Fibroblast of lung (primary cell): Measurements from ENCODE around the gene GPC5. TPM values are rescaled to one million over a fixed set of nuclear protein-coding genes. Genes with fewer than 3 reads are reported as not detected.

ENCODE experiments used
- DNase-seq, 2 donors: peaks; one replicate each; pipeline versions ENCODE4 v3.0.0 to v3.0.0-alpha.2; 2010; ENCODE audit warnings: low read depth in 2 of 2
- H2AFZ ChIP-seq: 2 replicates; pipeline ENCODE4 v1.5.1; 2012; ENCODE audit warnings: low read length, control low read depth, inconsistent platforms
- H3K27ac ChIP-seq: 2 replicates; pipeline ENCODE4 v1.5.1; 2011; ENCODE audit warnings: low read length, control low read depth; ENCODE audit not compliant: insufficient read depth
- H3K27me3 ChIP-seq: 2 replicates; pipeline ENCODE4 v1.5.1; 2011; ENCODE audit warnings: mild to moderate bottlenecking, low read length; ENCODE audit not compliant: control insufficient read depth, insufficient read depth
- H3K36me3 ChIP-seq: 2 replicates; pipeline ENCODE4 v1.5.1; 2011; ENCODE audit warnings: low read length; ENCODE audit not compliant: control insufficient read depth, insufficient read depth
- H3K4me1 ChIP-seq: 2 replicates; pipeline ENCODE4 v1.5.1; 2011; ENCODE audit warnings: low read length; ENCODE audit not compliant: control insufficient read depth, insufficient read depth; ENCODE audit errors: extremely low read depth
- H3K4me2 ChIP-seq: 2 replicates; pipeline ENCODE4 v1.5.1; 2011; ENCODE audit warnings: low read length, control low read depth; ENCODE audit not compliant: insufficient read depth; ENCODE audit errors: extremely low read depth
- H3K4me3 ChIP-seq, 4 experiments: fragments of 200-600 bp in 1 of 4; sonication (generic) in 1 of 4; replicated peaks in 1 of 4; 2 replicates each; pipeline ENCODE4 v1.5.1; 2011 to 2016; ENCODE audit warnings: low read length in 4 of 4, low read depth in 3 of 4, mild to moderate bottlenecking in 3 of 4, control low read depth in 2 of 4, inconsistent platforms in 1 of 4, mixed read lengths in 1 of 4; ENCODE audit not compliant: insufficient read depth in 1 of 4; ENCODE audit errors: control extremely low read depth in 1 of 4
- H3K79me2 ChIP-seq: 2 replicates; pipeline ENCODE4 v1.5.1; 2012; ENCODE audit warnings: mild to moderate bottlenecking, low read length, inconsistent platforms; ENCODE audit not compliant: control insufficient read depth, insufficient read depth
- H3K9ac ChIP-seq: 2 replicates; pipeline ENCODE4 v1.5.1; 2011; ENCODE audit warnings: mild to moderate bottlenecking, low read length, control low read depth; ENCODE audit not compliant: insufficient read depth
- H3K9me3 ChIP-seq: 2 replicates; pipeline ENCODE4 v1.5.1; 2012; ENCODE audit warnings: low read depth, low read length; ENCODE audit not compliant: control insufficient read depth, insufficient read depth
- H4K20me1 ChIP-seq: 2 replicates; pipeline ENCODE4 v1.5.1; 2011; ENCODE audit warnings: low read length; ENCODE audit not compliant: control insufficient read depth, insufficient read depth; ENCODE audit errors: extremely low read depth
- EZH2 ChIP-seq: IDR thresholded peaks from 2 replicates; pipeline ENCODE4 v1.5.1; 2012; ENCODE audit warnings: low read length, control low read depth, mild to moderate bottlenecking; ENCODE audit errors: missing control alignments
- polyA plus RNA-seq, 2 donors: library from polyadenylated mRNA; depleted of rRNA in 1 of 2; stranded (reverse) in 1 of 2; unstranded in 1 of 2; fragments of >200 nt; gene quantifications; 2 replicates each; pipeline ENCODE4 v1.2.1, GENCODE V29; 2011 to 2012; ENCODE audit warnings: missing spikeins in 1 of 2
- total RNA-seq: library from RNA; depleted of rRNA; stranded (reverse); fragments of >200 nt; gene quantifications from 2 replicates; pipeline ENCODE4 v1.2.1, GENCODE V29; 2014
- TF ChIP-seq, protein P1 (sequence below), 2 donors: IDR thresholded peaks in 1 of 2; conservative IDR thresholded peaks in 1 of 2; 1 replicate in 1 of 2; 2 replicates in 1 of 2; pipeline ENCODE4 v1.5.1; 2011 to 2012; ENCODE audit warnings: low read length in 2 of 2, control low read depth in 1 of 2, inconsistent platforms in 1 of 2, low read depth in 1 of 2, mild to moderate bottlenecking in 1 of 2

Gene GPC5
- total and polyA plus RNA-seq, 2 donors (not counting 1 experiment from before 2014, with no cell fraction given): 0.17 TPM; not detected in 1

DNA sequence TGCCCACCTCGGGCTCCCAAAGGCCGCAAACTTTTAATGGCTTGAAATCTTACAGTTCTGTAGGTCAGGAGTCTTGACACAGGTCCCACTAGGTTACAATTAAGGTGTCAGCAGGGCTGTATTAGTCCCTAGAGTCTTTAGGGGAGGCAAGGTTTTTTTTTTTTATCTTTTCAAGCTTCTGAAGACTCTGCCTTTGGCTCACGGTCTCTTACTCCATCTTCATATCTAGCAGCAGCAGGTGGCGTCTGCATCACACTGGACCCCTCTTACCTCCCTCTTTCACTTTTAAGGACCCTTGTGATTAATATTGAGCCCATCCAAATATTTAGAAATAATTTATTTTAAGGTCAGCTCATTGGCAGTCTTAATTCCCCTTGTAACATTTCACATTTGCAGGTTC is 39.3 kb upstream of the GPC5 start:
- TF ChIP-seq EZH2: no peak
- TF ChIP-seq, protein P1, sequence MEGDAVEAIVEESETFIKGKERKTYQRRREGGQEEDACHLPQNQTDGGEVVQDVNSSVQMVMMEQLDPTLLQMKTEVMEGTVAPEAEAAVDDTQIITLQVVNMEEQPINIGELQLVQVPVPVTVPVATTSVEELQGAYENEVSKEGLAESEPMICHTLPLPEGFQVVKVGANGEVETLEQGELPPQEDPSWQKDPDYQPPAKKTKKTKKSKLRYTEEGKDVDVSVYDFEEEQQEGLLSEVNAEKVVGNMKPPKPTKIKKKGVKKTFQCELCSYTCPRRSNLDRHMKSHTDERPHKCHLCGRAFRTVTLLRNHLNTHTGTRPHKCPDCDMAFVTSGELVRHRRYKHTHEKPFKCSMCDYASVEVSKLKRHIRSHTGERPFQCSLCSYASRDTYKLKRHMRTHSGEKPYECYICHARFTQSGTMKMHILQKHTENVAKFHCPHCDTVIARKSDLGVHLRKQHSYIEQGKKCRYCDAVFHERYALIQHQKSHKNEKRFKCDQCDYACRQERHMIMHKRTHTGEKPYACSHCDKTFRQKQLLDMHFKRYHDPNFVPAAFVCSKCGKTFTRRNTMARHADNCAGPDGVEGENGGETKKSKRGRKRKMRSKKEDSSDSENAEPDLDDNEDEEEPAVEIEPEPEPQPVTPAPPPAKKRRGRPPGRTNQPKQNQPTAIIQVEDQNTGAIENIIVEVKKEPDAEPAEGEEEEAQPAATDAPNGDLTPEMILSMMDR (conservative IDR thresholded peaks at IDR 0.05 in 1 of 2, IDR thresholded peaks at IDR 0.05 in 1 of 2; ENCODE audit: low read depth in 1 of 2, low read length in 2 of 2): no peak

DNA sequence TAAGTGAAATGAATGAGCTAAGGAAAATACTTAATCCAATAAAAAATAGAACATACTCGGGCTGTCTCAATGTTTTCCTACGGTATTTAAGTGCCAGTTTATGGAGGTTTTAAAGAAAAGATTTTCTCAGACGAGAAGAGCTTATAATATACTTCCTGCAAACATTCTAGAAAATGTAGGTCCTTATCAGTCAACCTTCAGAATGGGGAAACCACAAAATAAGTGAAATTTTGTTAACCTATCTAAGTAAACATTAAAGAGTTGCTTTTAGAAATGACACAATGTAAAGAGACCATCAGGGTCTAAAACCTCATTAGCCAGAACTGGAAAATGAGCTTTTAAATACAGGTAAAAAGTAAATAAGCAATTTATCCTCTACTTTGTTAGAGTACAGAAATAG is 38.8 kb upstream of the GPC5 start:
- no peak overlapping the region for H3K4me3 ChIP-seq
- peaks cover 1% of the 10 kb centered on the region for H3K36me3 ChIP-seq
- H3K4me1 ChIP-seq: no peaks in the 10 kb centered on the region
- H3K79me2 ChIP-seq: no peaks in the 10 kb centered on the region
- TF ChIP-seq, protein P1 (conservative IDR thresholded peaks at IDR 0.05 in 1 of 2, IDR thresholded peaks at IDR 0.05 in 1 of 2; ENCODE audit: low read depth in 1 of 2, low read length in 2 of 2): no peak
- no peak for TF ChIP-seq EZH2
- H3K4me2 ChIP-seq: no peak overlapping the region
- H3K9ac ChIP-seq: no peak overlapping the region
- DNase-seq: no peak
- no peak overlapping the region for H3K27ac ChIP-seq
- no peaks in the 10 kb centered on the region for H3K9me3 ChIP-seq
- H2AFZ ChIP-seq: no peak overlapping the region
- H3K27me3 ChIP-seq: no peaks in the 10 kb centered on the region
- H4K20me1 ChIP-seq: no peaks in the 10 kb centered on the region

More for the DNA sequence above, 39.3 kb upstream of the GPC5 start:
- Histone ChIP-seq H3K79me2 (no peaks in the 10 kb centered on the region), H3K27me3 (no peaks in the 10 kb centered on the region), H4K20me1 (no peaks in the 10 kb centered on the region), H3K4me1 (no peaks in the 10 kb centered on the region), H2AFZ (no peak overlapping the region), H3K9ac (no peak overlapping the region), H3K36me3 (peaks cover 2% of the 10 kb centered on the region), H3K4me2 (no peak overlapping the region), H3K9me3 (no peaks in the 10 kb centered on the region), H3K4me3 (no peak overlapping the region), H3K27ac (no peak overlapping the region)
- no peak for DNase-seq

DNA sequence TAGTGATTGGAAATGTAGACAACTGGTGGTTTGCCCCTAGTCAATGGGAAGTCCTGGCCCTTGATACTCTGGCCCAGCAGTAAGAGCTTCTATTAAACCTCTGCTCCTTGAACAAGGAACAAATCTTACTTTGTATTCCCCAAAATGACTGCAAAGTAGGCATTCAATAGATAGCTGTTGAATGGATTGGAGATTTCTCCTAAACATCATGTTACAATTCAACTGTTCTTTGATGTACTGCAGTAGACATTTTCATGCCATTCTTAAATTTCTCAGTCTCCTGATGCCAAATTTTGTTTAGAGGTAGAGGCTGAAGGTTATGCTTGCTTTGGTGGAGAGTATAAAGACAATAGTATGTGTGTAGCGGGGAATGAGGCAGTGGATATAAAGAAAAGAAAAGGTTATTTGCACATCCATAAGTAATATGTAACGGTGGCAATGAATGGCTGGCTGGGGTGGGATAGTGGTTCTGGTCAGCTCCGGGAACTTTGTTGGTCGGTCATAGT is 38.1 kb upstream of the GPC5 start:
- Histone ChIP-seq H3K27me3 (no peaks in the 10 kb centered on the region), H3K4me1 (no peaks in the 10 kb centered on the region), H2AFZ (no peak overlapping the region), H3K27ac (no peak overlapping the region), H4K20me1 (no peaks in the 10 kb centered on the region), H3K79me2 (no peaks in the 10 kb centered on the region), H3K36me3 (peaks cover 1% of the 10 kb centered on the region), H3K4me3 (no peak overlapping the region), H3K9ac (no peak overlapping the region), H3K9me3 (no peaks in the 10 kb centered on the region), H3K4me2 (no peak overlapping the region)
- no peak for TF ChIP-seq EZH2
- TF ChIP-seq, protein P1 (conservative IDR thresholded peaks at IDR 0.05 in 1 of 2, IDR thresholded peaks at IDR 0.05 in 1 of 2; ENCODE audit: low read depth in 1 of 2, low read length in 2 of 2): no peak
- DNase-seq: no peak
